K562 (cell line): ENCODE results near the gene LY6G6F. TPM values are rescaled to one million over a fixed set of nuclear protein-coding genes. Genes with fewer than 3 reads are reported as not detected.

ENCODE experiments used
- BRD9 ChIP-seq: fragments of 450-650 bp; IDR thresholded peaks from 2 replicates; pipeline ENCODE4 v1.6.1; 2018; ENCODE audit warnings: low read depth; ENCODE audit not compliant: partially characterized antibody
- ELK3 ChIP-seq: fragments of 450-650 bp; formaldehyde crosslinking; IDR thresholded peaks from 2 replicates; pipeline ENCODE4 v1.4.0; 2020; ENCODE audit warnings: mild to moderate bottlenecking
- ETV6 ChIP-seq, 3 experiments: fragments of 150-350 bp in 1 of 3; sonication (generic) in 1 of 3; formaldehyde crosslinking in 1 of 3; IDR thresholded peaks; 2 replicates each; pipeline versions ENCODE4 v1.6.1 to v1.8.0; 2014 to 2022; ENCODE audit warnings: borderline replicate concordance in 2 of 3, low read depth in 2 of 3, antibody characterized with exemption in 1 of 3, low read length in 1 of 3, mild to moderate bottlenecking in 1 of 3, missing genetic modification reagents in 1 of 3
- MCM5 ChIP-seq: fragments of 450-650 bp; IDR thresholded peaks from 2 replicates; pipeline ENCODE4 v1.6.1; 2016; ENCODE audit warnings: low read depth
- MTA2 ChIP-seq: fragments of 450-650 bp; IDR thresholded peaks from 2 replicates; pipeline ENCODE4 v1.6.1; 2016; ENCODE audit warnings: low read depth
- RFX7 ChIP-seq: fragments of 250-450 bp; sonication (Bioruptor Pico); IDR thresholded peaks from 2 replicates; pipeline ENCODE4 v1.5.1; 2021; ENCODE audit warnings: mild to moderate bottlenecking
- SMARCA4 ChIP-seq: fragments of 450-650 bp; IDR thresholded peaks from 2 replicates; pipeline ENCODE4 v1.6.1; 2016
- TSHZ1 ChIP-seq: fragments of 250-450 bp; sonication (Bioruptor Pico); IDR thresholded peaks from 2 replicates; pipeline ENCODE4 v1.4.0; 2020; ENCODE audit warnings: mild to moderate bottlenecking, moderate library complexity
- YBX1 ChIP-seq: fragments of 450-650 bp; IDR thresholded peaks from 2 replicates; pipeline ENCODE4 v1.7.1; 2016; ENCODE audit warnings: mild to moderate bottlenecking
- ZBTB11 ChIP-seq, 3 experiments: fragments of 200-800 bp in 1 of 3; fragments of 250-450 bp in 1 of 3; fragments of 450-650 bp in 1 of 3; sonication (Bioruptor Pico) in 1 of 3; sonication (Bioruptor generic) in 1 of 3; formaldehyde crosslinking in 1 of 3; IDR thresholded peaks; 2 replicates each; pipeline versions ENCODE4 v1.6.1 to v1.8.0; 2016 to 2022; ENCODE audit warnings: mild to moderate bottlenecking in 2 of 3, missing genetic modification characterization in 2 of 3, missing compliant biosample characterization in 1 of 3, moderate library complexity in 1 of 3
- ZBTB34 ChIP-seq: fragments of 250-450 bp; sonication (Bioruptor Pico); IDR thresholded peaks from 2 replicates; pipeline ENCODE4 v1.8.0; 2021; ENCODE audit warnings: mild to moderate bottlenecking, moderate library complexity
- ZNF121 ChIP-seq: sonication (generic); formaldehyde crosslinking; conservative IDR thresholded peaks from 2 replicates; pipeline ENCODE4 v1.8.0; 2022; ENCODE audit warnings: missing genetic modification reagents
- ZNF79 ChIP-seq: fragments of 250-450 bp; sonication (Bioruptor Pico); IDR thresholded peaks from 2 replicates; pipeline ENCODE4 v1.4.0; 2020; ENCODE audit warnings: low read depth, mild to moderate bottlenecking, moderate library complexity
- polyA plus RNA-seq, 8 experiments: library from polyadenylated mRNA; depleted of rRNA in 4 of 8; stranded (reverse) in 5 of 8; unstranded in 3 of 8; fragments of >200 nt; fragmentation: Nextera tagmentation in 2 of 8; fragmentation: Illumina TruSeq in 1 of 8; extraction: Ambion mirVana in 2 of 8; extraction: Trizol in 1 of 8; gene quantifications; 2 replicates each; pipeline versions ENCODE4 v1.2.1 to v1.2.3, GENCODE V29; 2011 to 2014; ENCODE audit warnings: inconsistent platforms in 1 of 8, missing spikeins in 1 of 8
- total RNA-seq, 7 experiments: library from RNA; depleted of rRNA in 6 of 7; stranded (reverse); fragments of >200 nt in 6 of 7; fragmentation: Illumina TruSeq in 2 of 7; extraction: Trizol in 2 of 7; gene quantifications; 2 replicates each; pipeline versions ENCODE4 v1.2.1 to v1.2.3, GENCODE V29; 2011 to 2021; ENCODE audit warnings: low replicate concordance in 1 of 7
- TF ChIP-seq, protein P1 (sequence below), 3 experiments: fragments of 200-800 bp in 1 of 3; sonication (Bioruptor generic) in 1 of 3; sonication (generic) in 1 of 3; formaldehyde crosslinking in 1 of 3; IDR thresholded peaks; 2 replicates each; pipeline versions ENCODE4 v1.6.1 to v1.8.0; 2016 to 2022; ENCODE audit warnings: mild to moderate bottlenecking in 2 of 3, missing compliant biosample characterization in 2 of 3, missing genetic modification characterization in 2 of 3, missing genetic modification reagents in 1 of 3

The LY6G6F gene
- total and polyA plus RNA-seq, 9 of the 15 experiments (the other 6 are each of a cell fraction or from before 2014, with no cell fraction given), result 0.14 to 0.50 (median 0.28) TPM; not detected in 2

DNA sequence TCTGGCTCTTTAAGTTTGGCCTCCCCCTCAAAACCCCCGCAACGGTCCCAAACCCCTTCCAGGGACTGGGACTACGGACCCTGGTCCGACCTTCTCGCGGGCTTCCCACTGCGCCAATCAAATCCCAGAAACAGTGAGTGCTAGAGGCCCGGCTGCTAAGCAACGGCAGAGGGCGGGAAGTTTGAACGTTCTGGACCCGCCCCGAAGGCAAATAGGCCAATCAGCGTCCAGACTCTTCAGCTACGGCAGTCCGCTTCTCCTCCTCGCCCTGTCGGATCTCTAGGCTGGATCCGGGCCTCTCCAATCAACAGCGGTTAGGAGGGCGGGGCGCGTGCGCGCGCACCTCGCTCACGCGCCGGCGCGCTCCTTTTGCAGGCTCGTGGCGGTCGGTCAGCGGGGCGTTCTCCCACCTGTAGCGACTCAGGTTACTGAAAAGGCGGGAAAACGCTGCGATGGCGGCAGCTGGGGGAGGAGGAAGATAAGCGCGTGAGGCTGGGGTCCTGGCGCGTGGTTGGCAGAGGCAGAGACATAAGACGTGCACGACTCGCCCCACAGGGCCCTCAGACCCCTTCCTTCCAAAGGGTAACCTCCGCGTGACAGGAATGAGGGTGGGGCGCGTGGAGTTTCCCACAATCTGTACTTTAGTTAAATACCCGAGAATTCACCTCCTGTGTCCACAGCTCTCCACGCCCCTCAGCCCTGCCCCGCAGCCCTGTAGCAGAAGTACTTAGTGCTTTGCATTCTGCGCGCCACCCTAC, 33.2 kb downstream of the LY6G6F start, which contains the start of gene MSH5 (continued):
- 0 out of 6 replicates have a peak, but pooled peaks of 1 of the 3 experiments have one; percentile 29 for TF ChIP-seq ZBTB11 (CRISPR knock-in tag; IDR thresholded peaks at IDR 0.05)
- TF ChIP-seq MCM5, result no peak
- TF ChIP-seq ZNF79 (CRISPR knock-in tag), result no peak
- no peak for TF ChIP-seq ZBTB34 (CRISPR knock-in tag)
- TF ChIP-seq, protein P1, sequence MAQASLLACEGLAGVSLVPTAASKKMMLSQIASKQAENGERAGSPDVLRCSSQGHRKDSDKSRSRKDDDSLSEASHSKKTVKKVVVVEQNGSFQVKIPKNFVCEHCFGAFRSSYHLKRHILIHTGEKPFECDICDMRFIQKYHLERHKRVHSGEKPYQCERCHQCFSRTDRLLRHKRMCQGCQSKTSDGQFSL (CRISPR knock-in tag; IDR thresholded peaks at IDR 0.05), result no peak
- TF ChIP-seq, protein P1 (tag; IDR thresholded peaks at IDR 0.05), result 0 out of 4 replicates have a peak, but pooled peaks of 1 of the 2 experiments have one; percentile 65
- TF ChIP-seq SMARCA4, result no peak
- TF ChIP-seq BRD9, result no peak
- TF ChIP-seq RFX7 (CRISPR knock-in tag), result 0 out of 2 replicates have a peak, but pooled peaks have one; percentile 53
- TF ChIP-seq TSHZ1, result no peak
- TF ChIP-seq ZNF121 (CRISPR knock-in tag), result no peak
- TF ChIP-seq YBX1, result no peak
- TF ChIP-seq MTA2, result no peak
- no peak for TF ChIP-seq ELK3
- TF ChIP-seq ETV6 (IDR thresholded peaks at IDR 0.05; ENCODE audit: borderline replicate concordance in 1 of 2, low read depth in 2 of 2, low read length in 1 of 2), result 0 out of 4 replicates have a peak, but pooled peaks of 1 of the 2 experiments have one; percentile 52
- peak; percentile 95; the same call in 1 of the 2 replicates for TF ChIP-seq ETV6 (CRISPR knock-in tag; IDR thresholded peaks at IDR 0.05; ENCODE audit: borderline replicate concordance)
